ENCODE data around the gene CD226.

CD226 gene

DNA sequence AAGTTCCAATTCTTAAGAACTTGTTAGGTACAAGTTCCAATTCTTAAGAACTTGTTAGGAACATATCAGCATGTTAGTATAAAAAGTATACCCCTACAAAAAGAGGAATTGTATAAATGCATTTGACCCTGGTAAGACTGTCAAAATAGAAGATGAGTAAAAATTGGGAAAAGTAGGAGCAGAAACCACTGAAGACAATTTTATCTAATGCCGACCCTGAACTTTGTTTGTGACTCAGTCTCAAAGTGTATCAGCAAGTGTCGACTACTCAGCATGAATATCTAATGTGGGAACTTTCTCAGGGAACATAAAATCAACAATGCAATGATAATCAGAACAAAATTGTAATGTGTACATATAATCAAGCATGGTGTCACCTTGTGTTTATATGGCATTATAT, 583 bp upstream of the CD226 start:
- H3K27ac ChIP-seq (ENCODE audit: low read depth, low read length): no peak overlapping the region
- no peaks in the 10 kb centered on the region for H3K36me3 ChIP-seq (ENCODE audit: low read length)
- no peaks in the 10 kb centered on the region for H3K9me2 ChIP-seq (replicated peaks; ENCODE audit: insufficient read depth, low read length)
- H3K9me3 ChIP-seq (ENCODE audit: insufficient read depth, low read length): no peaks in the 10 kb centered on the region
- H3F3A ChIP-seq (ENCODE audit: insufficient read depth): no peaks in the 10 kb centered on the region
- no peak overlapping the region for H3K4me2 ChIP-seq (ENCODE audit: low read depth, low read length, poor library complexity, severe bottlenecking)
- no peaks in the 10 kb centered on the region for H4K20me1 ChIP-seq (ENCODE audit: low read depth, low read length)
- no peak overlapping the region for H2AFZ ChIP-seq (ENCODE audit: low read depth, low read length, severe bottlenecking)
- no peaks in the 10 kb centered on the region for H3K27me3 ChIP-seq (ENCODE audit: low read length)
- no peak overlapping the region for H3K4me3 ChIP-seq (ENCODE audit: insufficient read depth, low read length, poor library complexity, severe bottlenecking)
- TF ChIP-seq CTCF (IDR thresholded peaks at IDR 0.05; ENCODE audit: insufficient read depth, low read length, poor library complexity, severe bottlenecking) (no peak), EZH2phosphoT487 (conservative IDR thresholded peaks at IDR 0.05; ENCODE audit: low read length) (no peak)
- no peak overlapping the region for H3K9ac ChIP-seq (ENCODE audit: low read length)
- no peaks in the 10 kb centered on the region for H3K79me2 ChIP-seq (ENCODE audit: insufficient read depth, low read length)

GRCh38 chr18:69946608-69947155, 991 bp downstream of the CD226 start:
- Histone ChIP-seq H3K79me2 (ENCODE audit: insufficient read depth, low read length) (no peaks in the 10 kb centered on the region), H3K36me3 (ENCODE audit: low read length) (no peaks in the 10 kb centered on the region), H3K9ac (ENCODE audit: low read length) (no peak overlapping the region), H4K20me1 (ENCODE audit: low read depth, low read length) (no peaks in the 10 kb centered on the region), H3K9me3 (ENCODE audit: insufficient read depth, low read length) (no peaks in the 10 kb centered on the region), H3F3A (ENCODE audit: insufficient read depth) (no peaks in the 10 kb centered on the region), H3K27ac (ENCODE audit: low read depth, low read length) (no peak overlapping the region), H3K4me3 (ENCODE audit: insufficient read depth, low read length, poor library complexity, severe bottlenecking) (no peak overlapping the region), H3K27me3 (ENCODE audit: low read length) (no peaks in the 10 kb centered on the region), H3K9me2 (replicated peaks; ENCODE audit: insufficient read depth, low read length) (no peaks in the 10 kb centered on the region), H3K4me2 (ENCODE audit: low read depth, low read length, poor library complexity, severe bottlenecking) (no peak overlapping the region), H2AFZ (ENCODE audit: low read depth, low read length, severe bottlenecking) (no peak overlapping the region)
- TF ChIP-seq CTCF (IDR thresholded peaks at IDR 0.05; ENCODE audit: insufficient read depth, low read length, poor library complexity, severe bottlenecking) (no peak), EZH2phosphoT487 (conservative IDR thresholded peaks at IDR 0.05; ENCODE audit: low read length) (no peak)

- Histone ChIP-seq H3K9ac (ENCODE audit: low read length) (no peak overlapping the region), H3K79me2 (ENCODE audit: insufficient read depth, low read length) (no peaks in the 10 kb centered on the region), H3K27ac (ENCODE audit: low read depth, low read length) (no peak overlapping the region), H4K20me1 (ENCODE audit: low read depth, low read length) (no peaks in the 10 kb centered on the region), H3K9me2 (replicated peaks; ENCODE audit: insufficient read depth, low read length) (no peaks in the 10 kb centered on the region), H3K4me2 (ENCODE audit: low read depth, low read length, poor library complexity, severe bottlenecking) (no peak overlapping the region), H3K36me3 (ENCODE audit: low read length) (no peaks in the 10 kb centered on the region), H3K4me3 (ENCODE audit: insufficient read depth, low read length, poor library complexity, severe bottlenecking) (no peak overlapping the region), H2AFZ (ENCODE audit: low read depth, low read length, severe bottlenecking) (no peak overlapping the region), H3K9me3 (ENCODE audit: insufficient read depth, low read length) (no peaks in the 10 kb centered on the region), H3K27me3 (ENCODE audit: low read length) (no peaks in the 10 kb centered on the region), H3F3A (ENCODE audit: insufficient read depth) (no peaks in the 10 kb centered on the region)
- no peak for TF ChIP-seq EZH2phosphoT487 (conservative IDR thresholded peaks at IDR 0.05; ENCODE audit: low read length)
- no peak for TF ChIP-seq CTCF (IDR thresholded peaks at IDR 0.05; ENCODE audit: insufficient read depth, low read length, poor library complexity, severe bottlenecking)
Measured at GRCh38 chr18:69945220-69946114, 2.2 kb downstream of the CD226 start.

Data from SU-DHL-6 (cell line).